Activated gamma-delta T cell treated with Interleukin-2 at 50 U/mL for 16 hours (primary cell): ENCODE data around the gene HMCN2.

Experiments
- DNase-seq: peaks from one replicate; pipeline ENCODE4 v3.0.0-alpha.2; 2020

The HMCN2 gene

GRCh38 chr9:130347931-130348330, 82.4 kb downstream of the HMCN2 start:
- DNase-seq: no peak

GRCh38 chr9:130348341-130348740, 82.8 kb downstream of the HMCN2 start:
- DNase-seq: no peak

GRCh38 chr9:130348881-130349280, 83.3 kb downstream of the HMCN2 start:
- DNase-seq: no peak

GRCh38 chr9:130349398-130349797, 83.8 kb downstream of the HMCN2 start:
- DNase-seq: no peak

GRCh38 chr9:130351343-130351742, 85.8 kb downstream of the HMCN2 start:
- DNase-seq: no peak

- no peak for DNase-seq
Measured at GRCh38 chr9:130352081-130352480, 86.5 kb downstream of the HMCN2 start.

- DNase-seq: no peak
Measured at GRCh38 chr9:130352586-130353285, 87.2 kb downstream of the HMCN2 start.

GRCh38 chr9:130354378-130354777, 88.8 kb downstream of the HMCN2 start:
- no peak for DNase-seq

- DNase-seq: no peak
Measured at GRCh38 chr9:130354806-130355205, 89.2 kb downstream of the HMCN2 start.

- DNase-seq: no peak
Measured at GRCh38 chr9:130356033-130356432, 90.5 kb downstream of the HMCN2 start.

- no peak for DNase-seq
Measured at GRCh38 chr9:130356877-130357584, 91.5 kb downstream of the HMCN2 start.

- no peak for DNase-seq
Measured at GRCh38 chr9:130358928-130359327, 93.4 kb downstream of the HMCN2 start.

GRCh38 chr9:130359819-130360218, 94.3 kb downstream of the HMCN2 start:
- DNase-seq: no peak

GRCh38 chr9:130360672-130361071, 95.1 kb downstream of the HMCN2 start:
- DNase-seq: no peak

GRCh38 chr9:130361873-130362362, 96.4 kb downstream of the HMCN2 start:
- no peak for DNase-seq

GRCh38 chr9:130362691-130363090, 97.1 kb downstream of the HMCN2 start:
- DNase-seq: no peak

GRCh38 chr9:130363755-130364404, 98.3 kb downstream of the HMCN2 start:
- no peak for DNase-seq

- no peak for DNase-seq
Measured at GRCh38 chr9:130364619-130365322, 99.2 kb downstream of the HMCN2 start.

- no peak for DNase-seq
Measured at GRCh38 chr9:130365323-130365721, 99.8 kb downstream of the HMCN2 start.

GRCh38 chr9:130366072-130366471, 100.5 kb downstream of the HMCN2 start:
- no peak for DNase-seq

- no peak for DNase-seq
Measured at GRCh38 chr9:130366888-130367550, 101.5 kb downstream of the HMCN2 start.

- DNase-seq: no peak
Measured at GRCh38 chr9:130368631-130369103, 103.1 kb downstream of the HMCN2 start.

GRCh38 chr9:130370226-130370625, 104.7 kb downstream of the HMCN2 start:
- DNase-seq: no peak
